CD14-positive monocyte (primary cell): ENCODE measurements around the gene NAA16. TPM values are rescaled to one million over a fixed set of nuclear protein-coding genes. Genes with fewer than 3 reads are reported as not detected.

Experiments used
- DNase-seq, 3 donors: peaks; one replicate each; pipeline ENCODE4 v3.0.0-alpha.2; 2011 to 2022
- H2AFZ ChIP-seq: 2 replicates; pipeline ENCODE4 v1.6.0; 2012; ENCODE audit warnings: mild to moderate bottlenecking, low read depth, low read length, inconsistent platforms; ENCODE audit not compliant: insufficient read depth, poor library complexity, severe bottlenecking
- H3K27ac ChIP-seq, 2 donors: 1 replicate in 1 of 2; 2 replicates in 1 of 2; pipeline ENCODE4 v1.5.1; 2012 to 2013; ENCODE audit warnings: low read length in 2 of 2, control low read depth in 1 of 2, inconsistent platforms in 1 of 2, low read depth in 1 of 2, mild to moderate bottlenecking in 1 of 2
- H3K27me3 ChIP-seq, 2 donors: one replicate each; pipeline versions ENCODE4 v1.6.0 to v1.6.1; 2011 to 2013; ENCODE audit warnings: low read length in 2 of 2; ENCODE audit not compliant: control insufficient read depth in 2 of 2, insufficient read depth in 2 of 2
- H3K36me3 ChIP-seq, 2 donors: replicated peaks in 1 of 2; 1 replicate in 1 of 2; 2 replicates in 1 of 2; pipeline versions ENCODE4 v1.5.1 to v1.6.1; 2012 to 2013; ENCODE audit warnings: low read length in 2 of 2, control low read depth in 1 of 2, inconsistent platforms in 1 of 2, mild to moderate bottlenecking in 1 of 2; ENCODE audit not compliant: insufficient read depth in 2 of 2, control insufficient read depth in 1 of 2
- H3K4me1 ChIP-seq, 2 donors: 1 replicate in 1 of 2; 2 replicates in 1 of 2; pipeline versions ENCODE4 v1.5.1 to v1.6.1; 2012 to 2013; ENCODE audit warnings: low read length in 2 of 2, control low read depth in 1 of 2, inconsistent platforms in 1 of 2, mild to moderate bottlenecking in 1 of 2, moderate library complexity in 1 of 2; ENCODE audit not compliant: insufficient read depth in 2 of 2, control insufficient read depth in 1 of 2
- H3K4me2 ChIP-seq: replicated peaks from 2 replicates; pipeline ENCODE3; 2012; ENCODE audit warnings: low read length, moderate library complexity, mild to moderate bottlenecking; ENCODE audit not compliant: poor library complexity, severe bottlenecking; ENCODE audit errors: extremely low read depth
- H3K4me3 ChIP-seq, 3 experiments: fragments of 200-600 bp in 1 of 3; sonication (generic) in 1 of 3; replicated peaks in 1 of 3; 1 replicate in 2 of 3; 2 replicates in 1 of 3; pipeline ENCODE4 v1.5.1; 2011 to 2013; ENCODE audit warnings: low read length in 3 of 3, mild to moderate bottlenecking in 3 of 3, control low read depth in 2 of 3, low read depth in 2 of 3, inconsistent platforms in 1 of 3, moderate library complexity in 1 of 3
- H3K79me2 ChIP-seq: 2 replicates; pipeline ENCODE4 v1.6.0; 2012; ENCODE audit warnings: mild to moderate bottlenecking, control low read depth, inconsistent platforms, low read length, moderate library complexity; ENCODE audit not compliant: insufficient read depth
- H3K9ac ChIP-seq: 2 replicates; pipeline ENCODE4 v1.6.0; 2017; ENCODE audit warnings: low read length, mild to moderate bottlenecking; ENCODE audit not compliant: insufficient read depth, poor library complexity, severe bottlenecking
- H3K9me3 ChIP-seq, 2 donors: replicated peaks in 1 of 2; 1 replicate in 1 of 2; 2 replicates in 1 of 2; pipeline versions ENCODE4 v1.5.1 to v1.6.1; 2012 to 2013; ENCODE audit warnings: low read length in 2 of 2, control low read depth in 1 of 2; ENCODE audit not compliant: control insufficient read depth in 1 of 2, insufficient read depth in 1 of 2
- H4K20me1 ChIP-seq: 2 replicates; pipeline ENCODE4 v1.6.0; 2012; ENCODE audit warnings: mild to moderate bottlenecking, low read length, control low read depth, moderate library complexity; ENCODE audit not compliant: insufficient read depth
- H3K27ac Mint-ChIP-seq, 7 donors: one replicate each; pipeline ENCODE4 v1.8.0; 2020; ENCODE audit warnings: mild to moderate bottlenecking in 7 of 7, mixed read lengths in 7 of 7, moderate library complexity in 6 of 7, inconsistent platforms in 2 of 7
- H3K27me3 Mint-ChIP-seq, 3 donors: one replicate each; pipeline ENCODE4 v1.8.0; 2021 to 2022; ENCODE audit warnings: low read depth in 3 of 3, mild to moderate bottlenecking in 3 of 3, mixed read lengths in 3 of 3, moderate library complexity in 3 of 3, inconsistent platforms in 1 of 3
- H3K36me3 Mint-ChIP-seq, 2 donors: one replicate each; pipeline ENCODE4 v1.8.0; 2020; ENCODE audit warnings: mixed read lengths in 2 of 2, inconsistent platforms in 1 of 2, mild to moderate bottlenecking in 1 of 2
- H3K4me1 Mint-ChIP-seq: one replicate; pipeline ENCODE4 v1.8.0; 2020; ENCODE audit warnings: mild to moderate bottlenecking, mixed read lengths
- H3K4me3 Mint-ChIP-seq, 2 donors: one replicate each; pipeline ENCODE4 v1.8.0; 2020; ENCODE audit warnings: mild to moderate bottlenecking in 2 of 2, mixed read lengths in 2 of 2, moderate library complexity in 1 of 2
- H3K9me3 Mint-ChIP-seq, 7 donors: one replicate each; pipeline ENCODE4 v1.8.0; 2020 to 2022; ENCODE audit warnings: mixed read lengths in 7 of 7, mild to moderate bottlenecking in 6 of 7, moderate library complexity in 6 of 7, inconsistent platforms in 2 of 7
- WGBS: methylation state at CpG from one replicate; pipeline ENCODE4 v1.1.5; 2013; ENCODE audit warnings: missing lambda C conversion rate; ENCODE audit not compliant: insufficient coverage; 5-methylcytosine and 5-hydroxymethylcytosine counted together
- intact Hi-C, 2 donors: fragments of 100-400 bp; cut with micrococcal nuclease; formaldehyde crosslinking; loops; one replicate each; pipeline versions ENCODE4 v1.15.0 to v1.15.1; 2023
- polyA plus RNA-seq, 3 donors: library from polyadenylated mRNA; depleted of rRNA in 1 of 3; unstranded in 2 of 3; stranded (reverse) in 1 of 3; fragments of 300-500 nt in 2 of 3; fragments of >200 nt in 1 of 3; fragmentation: Illumina TruSeq in 2 of 3; gene quantifications; 1 replicate in 2 of 3; 2 replicates in 1 of 3; pipeline ENCODE4 v1.2.3, GENCODE V29; 2012 to 2021
- TF ChIP-seq, protein P1 (sequence below): fragments of 200-600 bp; IDR thresholded peaks from one replicate; pipeline ENCODE4 v1.8.0; 2022; ENCODE audit warnings: antibody characterized with exemption, mild to moderate bottlenecking

The NAA16 gene
- polyA plus RNA-seq, 3 donors, result 3.8 to 20.6 (median 5.9) TPM

DNA sequence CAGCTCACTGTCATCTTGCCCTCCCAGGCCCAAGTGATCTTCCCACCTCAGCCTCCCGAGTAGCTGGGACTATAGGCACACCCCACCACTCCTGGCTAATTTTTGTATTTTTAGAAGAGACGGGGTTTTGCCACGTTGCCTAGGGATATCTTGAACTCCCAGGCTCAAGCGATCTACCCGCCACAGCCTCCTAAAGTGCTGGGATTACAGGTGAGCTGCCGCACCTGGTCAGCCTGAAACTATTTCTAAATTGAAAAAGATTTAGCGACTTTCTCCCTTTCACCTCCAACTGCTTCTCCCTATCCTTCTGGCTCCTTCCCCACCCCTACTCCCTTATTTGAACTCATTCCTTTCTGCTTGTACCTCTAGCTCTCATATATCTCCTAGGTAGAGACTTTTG lies 19.8 kb upstream of the NAA16 start:
- Histone ChIP-seq H3K4me3 (no peak overlapping the region), H3K9me3 (peaks cover 0 to 6% of the 10 kb centered on the region in 2 donors), H3K27ac (no peak overlapping the region), H4K20me1 (no peaks in the 10 kb centered on the region), H3K9ac (no peak overlapping the region), H3K4me1 (peaks cover 0 to 3% of the 10 kb centered on the region in 2 donors), H3K36me3 (no peaks in the 10 kb centered on the region), H3K79me2 (no peaks in the 10 kb centered on the region), H3K4me2 (no peak overlapping the region), H2AFZ (no peak overlapping the region), H3K27me3 (no peaks in the 10 kb centered on the region)
- DNase-seq, result no peak
- intact Hi-C loops, result no loop called here
- peaks cover 0 to 3% (median 1%) of the 10 kb centered on the region in 3 donors for H3K27me3 Mint-ChIP-seq
- peaks cover 6% of the 10 kb centered on the region for H3K4me1 Mint-ChIP-seq
- no peak overlapping the region for H3K27ac Mint-ChIP-seq
- H3K4me3 Mint-ChIP-seq, result no peak overlapping the region
- TF ChIP-seq, protein P1, sequence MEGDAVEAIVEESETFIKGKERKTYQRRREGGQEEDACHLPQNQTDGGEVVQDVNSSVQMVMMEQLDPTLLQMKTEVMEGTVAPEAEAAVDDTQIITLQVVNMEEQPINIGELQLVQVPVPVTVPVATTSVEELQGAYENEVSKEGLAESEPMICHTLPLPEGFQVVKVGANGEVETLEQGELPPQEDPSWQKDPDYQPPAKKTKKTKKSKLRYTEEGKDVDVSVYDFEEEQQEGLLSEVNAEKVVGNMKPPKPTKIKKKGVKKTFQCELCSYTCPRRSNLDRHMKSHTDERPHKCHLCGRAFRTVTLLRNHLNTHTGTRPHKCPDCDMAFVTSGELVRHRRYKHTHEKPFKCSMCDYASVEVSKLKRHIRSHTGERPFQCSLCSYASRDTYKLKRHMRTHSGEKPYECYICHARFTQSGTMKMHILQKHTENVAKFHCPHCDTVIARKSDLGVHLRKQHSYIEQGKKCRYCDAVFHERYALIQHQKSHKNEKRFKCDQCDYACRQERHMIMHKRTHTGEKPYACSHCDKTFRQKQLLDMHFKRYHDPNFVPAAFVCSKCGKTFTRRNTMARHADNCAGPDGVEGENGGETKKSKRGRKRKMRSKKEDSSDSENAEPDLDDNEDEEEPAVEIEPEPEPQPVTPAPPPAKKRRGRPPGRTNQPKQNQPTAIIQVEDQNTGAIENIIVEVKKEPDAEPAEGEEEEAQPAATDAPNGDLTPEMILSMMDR, result no peak
- no peaks in the 10 kb centered on the region for H3K36me3 Mint-ChIP-seq
- peaks cover 0 to 31% (median 9%) of the 10 kb centered on the region in 7 donors for H3K9me3 Mint-ChIP-seq
- 97% methylated on average over 6 of the region's 7 CpGs for WGBS

DNA sequence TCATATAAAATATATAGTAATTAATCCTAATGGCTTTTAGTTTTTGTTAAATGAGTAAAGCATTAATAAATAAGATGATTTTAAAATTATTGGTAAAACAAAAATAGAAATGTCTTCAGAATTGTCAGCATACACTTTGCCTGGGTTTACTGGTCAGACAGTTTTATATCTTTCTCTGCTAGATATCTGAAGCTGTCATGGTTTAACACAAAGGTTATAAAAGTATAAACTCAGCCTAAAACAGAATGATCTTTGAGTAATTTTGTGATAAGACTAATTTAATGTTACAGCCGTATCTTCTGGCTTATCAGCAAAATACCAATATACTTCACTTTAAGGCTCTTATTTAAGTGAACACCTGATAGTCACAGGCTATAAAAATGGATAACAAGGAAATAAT lies 17.8 kb upstream of the NAA16 start:
- no peak overlapping the region for H3K27ac Mint-ChIP-seq
- peaks cover 0 to 31% (median 9%) of the 10 kb centered on the region in 7 donors for H3K9me3 Mint-ChIP-seq
- no peak overlapping the region for H3K4me3 ChIP-seq
- no peak for DNase-seq
- WGBS, result no CpG with 5 or more reads among the region's 1 CpG
- H4K20me1 ChIP-seq, result no peaks in the 10 kb centered on the region
- H3K4me2 ChIP-seq, result no peak overlapping the region
- H3K36me3 Mint-ChIP-seq, result no peaks in the 10 kb centered on the region
- peaks cover 0 to 6% of the 10 kb centered on the region in 2 donors for H3K9me3 ChIP-seq
- no peaks in the 10 kb centered on the region for H3K79me2 ChIP-seq
- H3K27me3 ChIP-seq, result no peaks in the 10 kb centered on the region
- TF ChIP-seq, protein P1, result no peak
- no peak overlapping the region for H3K4me3 Mint-ChIP-seq
- H3K27me3 Mint-ChIP-seq, result peaks cover 0 to 1% (median 0%) of the 10 kb centered on the region in 3 donors
- H3K27ac ChIP-seq, result no peak overlapping the region
- H3K9ac ChIP-seq, result no peak overlapping the region
- no peaks in the 10 kb centered on the region for H3K36me3 ChIP-seq
- peaks cover 0 to 3% of the 10 kb centered on the region in 2 donors for H3K4me1 ChIP-seq
- no peak overlapping the region for H2AFZ ChIP-seq
- H3K4me1 Mint-ChIP-seq, result peaks cover 6% of the 10 kb centered on the region
- intact Hi-C loops, result no loop called here
